SK-N-MC (cell line): Measurements from ENCODE around the gene MAP3K3.

ENCODE experiments used
- DNase-seq: peaks from one replicate; pipeline ENCODE4 v3.0.0-alpha.2; 2011; ENCODE audit warnings: low read depth, low spot score
- H3K27ac ChIP-seq: fragments of 200-600 bp; sonication (generic); 2 replicates; pipeline ENCODE4 v1.5.1; 2016; ENCODE audit warnings: mixed run types
- H3K36me3 ChIP-seq: fragments of 200-600 bp; sonication (generic); 2 replicates; pipeline ENCODE4 v1.6.1; 2017; ENCODE audit warnings: antibody characterized with exemption, low read length, mixed read lengths; ENCODE audit not compliant: insufficient read depth
- H3K4me3 ChIP-seq: fragments of 200-600 bp; sonication (generic); 2 replicates; pipeline ENCODE4 v1.5.1; 2016
- H3K9ac ChIP-seq: fragments of 200-600 bp; sonication (generic); 2 replicates; pipeline ENCODE4 v1.8.0; 2017; ENCODE audit warnings: mixed run types, mixed read lengths; ENCODE audit not compliant: insufficient read length
- H3K9me3 ChIP-seq: fragments of 200-600 bp; sonication (generic); 2 replicates; pipeline ENCODE4 v1.6.1; 2017; ENCODE audit warnings: low read depth, mild to moderate bottlenecking, antibody characterized with exemption, low read length, moderate library complexity, mixed read lengths
- EZH2 ChIP-seq: fragments of 200-600 bp; sonication (generic); IDR thresholded peaks from one replicate; pipeline ENCODE4 v1.6.1; 2017; ENCODE audit warnings: antibody characterized with exemption
- FOXP2 ChIP-seq: optimal IDR thresholded peaks from 2 replicates; pipeline ENCODE3; 2011; ENCODE audit warnings: mild to moderate bottlenecking, moderate library complexity; ENCODE audit not compliant: insufficient read depth; ENCODE audit errors: extremely low read length, control extremely low read depth
- POLR2AphosphoS5 ChIP-seq: IDR thresholded peaks from 2 replicates; pipeline ENCODE4 v1.6.1; 2012; ENCODE audit warnings: mild to moderate bottlenecking, low read depth, low read length, borderline replicate concordance

Gene MAP3K3

GRCh38 chr17:63610854-63611253 lies 11.4 kb upstream of the MAP3K3 start:
- DNase-seq, result no peak

GRCh38 chr17:63611354-63611753 lies 10.9 kb upstream of the MAP3K3 start:
- no peak overlapping the region for H3K27ac ChIP-seq
- no peaks in the 10 kb centered on the region for H3K9me3 ChIP-seq
- H3K4me3 ChIP-seq, result no peak overlapping the region
- TF ChIP-seq POLR2AphosphoS5 (no peak), FOXP2 (no peak), EZH2 (no peak)
- H3K9ac ChIP-seq, result no peak overlapping the region
- no peak for DNase-seq
- peaks cover 21% of the 10 kb centered on the region for H3K36me3 ChIP-seq

More at GRCh38 chr17:63610854-63611253, 11.4 kb upstream of the MAP3K3 start:
- H3K9me3 ChIP-seq, result no peaks in the 10 kb centered on the region
- no peak overlapping the region for H3K27ac ChIP-seq
- H3K4me3 ChIP-seq, result no peak overlapping the region
- TF ChIP-seq EZH2 (no peak), POLR2AphosphoS5 (no peak), FOXP2 (no peak)
- H3K9ac ChIP-seq, result no peak overlapping the region
- peaks cover 26% of the 10 kb centered on the region for H3K36me3 ChIP-seq

- Histone ChIP-seq H3K9me3 (no peaks in the 10 kb centered on the region), H3K36me3 (no peaks in the 10 kb centered on the region; the same call in 1 of the 2 replicates), H3K27ac (no peak overlapping the region), H3K4me3 (no peak overlapping the region), H3K9ac (no peak overlapping the region)
- no peak for DNase-seq
- TF ChIP-seq POLR2AphosphoS5 (no peak), FOXP2 (no peak), EZH2 (no peak)
These were observed 8.6 kb upstream of the MAP3K3 start for GRCh38 chr17:63613663-63614062.

- Histone ChIP-seq H3K9me3 (no peaks in the 10 kb centered on the region), H3K4me3 (peak overlapping the region; percentile 75), H3K27ac (no peak overlapping the region), H3K9ac (peak overlapping the region; percentile 65), H3K36me3 (no peaks in the 10 kb centered on the region)
- no peak for TF ChIP-seq FOXP2
- no peak for TF ChIP-seq POLR2AphosphoS5
- no peak for TF ChIP-seq EZH2
- DNase-seq, result no peak
These were observed 961 bp upstream of the MAP3K3 start for GRCh38 chr17:63621229-63621683.

GRCh38 chr17:63622574-63623390 lies 565 bp downstream of the MAP3K3 start:
- H3K36me3 ChIP-seq, result no peaks in the 10 kb centered on the region
- H3K9ac ChIP-seq, result peak overlapping the region; percentile 75
- H3K4me3 ChIP-seq, result peak overlapping the region; percentile 75
- TF ChIP-seq EZH2 (no peak), POLR2AphosphoS5 (no peak), FOXP2 (no peak)
- no peak for DNase-seq
- H3K27ac ChIP-seq, result no peak overlapping the region
- H3K9me3 ChIP-seq, result no peaks in the 10 kb centered on the region

- Histone ChIP-seq H3K27ac (no peak overlapping the region), H3K36me3 (no peaks in the 10 kb centered on the region), H3K4me3 (peak overlapping the region; percentile 75), H3K9ac (no peak overlapping the region), H3K9me3 (no peaks in the 10 kb centered on the region)
- DNase-seq, result no peak
- no peak for TF ChIP-seq POLR2AphosphoS5
- no peak for TF ChIP-seq FOXP2
- no peak for TF ChIP-seq EZH2
These were observed 1.7 kb downstream of the MAP3K3 start for GRCh38 chr17:63623786-63624530.

- H3K9ac ChIP-seq, result no peak overlapping the region
- no peaks in the 10 kb centered on the region for H3K36me3 ChIP-seq
- no peak for TF ChIP-seq POLR2AphosphoS5
- no peak for TF ChIP-seq FOXP2
- TF ChIP-seq EZH2, result no peak
- H3K9me3 ChIP-seq, result no peaks in the 10 kb centered on the region
- H3K4me3 ChIP-seq, result no peak overlapping the region
- no peak for DNase-seq
- no peak overlapping the region for H3K27ac ChIP-seq
These were observed 2.3 kb downstream of the MAP3K3 start for GRCh38 chr17:63624531-63624880.

GRCh38 chr17:63626551-63627180 lies 4.4 kb downstream of the MAP3K3 start:
- no peak overlapping the region for H3K4me3 ChIP-seq
- TF ChIP-seq EZH2 (no peak), FOXP2 (no peak), POLR2AphosphoS5 (no peak)
- H3K36me3 ChIP-seq, result no peaks in the 10 kb centered on the region
- no peaks in the 10 kb centered on the region for H3K9me3 ChIP-seq
- H3K27ac ChIP-seq, result no peak overlapping the region
- DNase-seq, result no peak
- no peak overlapping the region for H3K9ac ChIP-seq
